GM12878 (cell line): Measurements from ENCODE around the gene SELENOH. TPM values are rescaled to one million over a fixed set of nuclear protein-coding genes. Genes with fewer than 3 reads are reported as not detected.
A peak's percentile ranks its signal among the peaks of the same experiment; 100 is the strongest.

Experiments
- ATAC-seq: fragments of 200-7000 bp; cut with Tn5 transposase; 3 replicates; pipeline ENCODE4 v1.9.1; 2020; ENCODE audit warnings: mild to moderate bottlenecking, moderate library complexity
- BruUV-seq: library from RNA; stranded (reverse); fragments of 400-500 nt; replicated peaks from 2 replicates; lab custom pipeline; 2021; lab: Mats Ljungman, UMichigan
- CTCF ChIA-PET: fragments of 300-600 bp; sonication (Branson Sonifier 250); formaldehyde crosslinking; extraction: SDS; loops from one replicate; lab custom pipeline; 2021; ENCODE audit warnings: inconsistent platforms; lab: Yijun Ruan, JAX
- POLR2A ChIA-PET: fragments of 350-600 bp; formaldehyde crosslinking; extraction: SDS; loops from one replicate; lab custom pipeline; 2021; ENCODE audit warnings: inconsistent platforms; lab: Charles Lee
- RAD21 ChIA-PET: fragments of 300-600 bp; sonication (Branson Sonifier 250); formaldehyde crosslinking; loops from one replicate; lab custom pipeline; 2023; ENCODE audit warnings: antibody characterized with exemption; ENCODE audit not compliant: unreplicated experiment; lab: Charles Lee
- SMC1A ChIA-PET: fragments of 300-600 bp; sonication (Branson Sonifier 250); formaldehyde crosslinking; loops from one replicate; lab custom pipeline; 2023; ENCODE audit not compliant: unreplicated experiment, uncharacterized antibody; lab: Charles Lee
- DNase-seq: peaks from one replicate; pipeline ENCODE4 v3.0.0-alpha.2; 2011; ENCODE audit warnings: low read depth, low spot score
- FAIRE-seq: peaks from 3 replicates; lab custom pipeline; 2011; peaks lifted over from hg19 to GRCh38; lab: Jason Lieb, UNC
- H2AFZ ChIP-seq: 2 replicates; pipeline ENCODE4 v1.6.0; 2011; ENCODE audit warnings: low read depth, low read length, control low read depth; ENCODE audit not compliant: control insufficient read depth
- H3K27ac ChIP-seq: 2 replicates; pipeline ENCODE4 v1.5.1; 2011; ENCODE audit warnings: control low read depth; ENCODE audit not compliant: control insufficient read depth, insufficient read depth
- H3K27me3 ChIP-seq, 2 experiments: replicated peaks in 1 of 2; 2 replicates each; pipeline versions ENCODE4 v1.6.0 to v1.6.1; 2011; ENCODE audit warnings: low read length in 1 of 2; ENCODE audit not compliant: control insufficient read depth in 2 of 2, insufficient read depth in 2 of 2
- H3K36me3 ChIP-seq, 2 experiments: 2 replicates each; pipeline ENCODE4 v1.5.1; 2011; ENCODE audit warnings: low read length in 1 of 2; ENCODE audit not compliant: control insufficient read depth in 2 of 2, insufficient read depth in 2 of 2
- H3K4me1 ChIP-seq: 2 replicates; pipeline ENCODE4 v1.6.1; 2011; ENCODE audit warnings: mild to moderate bottlenecking, low read length, moderate library complexity, mixed read lengths; ENCODE audit not compliant: control insufficient read depth, insufficient read depth
- H3K4me2 ChIP-seq: 2 replicates; pipeline ENCODE4 v1.6.0; 2011; ENCODE audit warnings: control low read depth; ENCODE audit not compliant: control insufficient read depth, insufficient read depth
- H3K4me3 ChIP-seq: fragments of 200-600 bp; sonication (generic); 2 replicates; pipeline ENCODE4 v1.5.1; 2016
- H3K79me2 ChIP-seq: 2 replicates; pipeline ENCODE4 v1.6.0; 2011; ENCODE audit warnings: low read length; ENCODE audit not compliant: control insufficient read depth, insufficient read depth
- H3K9ac ChIP-seq: 2 replicates; pipeline ENCODE4 v1.8.0; 2011; ENCODE audit warnings: low read length, control low read depth, mixed read lengths; ENCODE audit not compliant: control insufficient read depth, insufficient read depth
- H3K9me3 ChIP-seq: replicated peaks from 3 replicates; pipeline ENCODE4 v1.5.1; 2011; ENCODE audit warnings: mild to moderate bottlenecking, low read length; ENCODE audit not compliant: control insufficient read depth, insufficient read depth
- H4K20me1 ChIP-seq: 2 replicates; pipeline ENCODE4 v1.6.0; 2011; ENCODE audit not compliant: control insufficient read depth, insufficient read depth
- CBFB ChIP-seq: IDR thresholded peaks from 2 replicates; pipeline ENCODE4 v1.6.1; 2016; ENCODE audit warnings: antibody characterized with exemption, low read depth
- CBX3 ChIP-seq: fragments of 200-600 bp; sonication (generic); IDR thresholded peaks from 2 replicates; pipeline ENCODE4 v1.6.1; 2016; ENCODE audit warnings: low read depth, borderline replicate concordance
- CHD4 ChIP-seq: fragments of 200-600 bp; sonication (generic); IDR thresholded peaks from 2 replicates; pipeline ENCODE4 v1.6.1; 2016; ENCODE audit warnings: mild to moderate bottlenecking
- EP300 ChIP-seq, 2 experiments: fragments of 150-350 bp in 1 of 2; IDR thresholded peaks; 2 replicates each; pipeline ENCODE4 v1.6.1; 2011 to 2012; ENCODE audit warnings: low read depth in 2 of 2, low read length in 2 of 2, borderline replicate concordance in 1 of 2, improper control_type of control experiment in 1 of 2, inconsistent platforms in 1 of 2; ENCODE audit not compliant: control insufficient read depth in 1 of 2
- GATAD2B ChIP-seq: fragments of 450-650 bp; conservative IDR thresholded peaks from 2 replicates; pipeline ENCODE4 v1.6.1; 2017; ENCODE audit warnings: low read depth, mild to moderate bottlenecking, moderate library complexity
- IRF4 ChIP-seq: IDR thresholded peaks from 2 replicates; pipeline ENCODE4 v1.6.1; 2011; ENCODE audit warnings: low read depth, low read length
- KDM1A ChIP-seq: fragments of 200-600 bp; sonication (generic); IDR thresholded peaks from 2 replicates; pipeline ENCODE4 v1.6.1; 2016; ENCODE audit warnings: borderline replicate concordance
- NFIC ChIP-seq: IDR thresholded peaks from 2 replicates; pipeline ENCODE4 v1.6.1; 2012; ENCODE audit warnings: low read depth, mild to moderate bottlenecking, inconsistent platforms, low read length, moderate library complexity
- NR2C2 ChIP-seq: IDR thresholded peaks from 2 replicates; pipeline ENCODE4 v1.6.1; 2011; ENCODE audit warnings: borderline replicate concordance, low read depth; ENCODE audit not compliant: control insufficient read depth, insufficient read length
- PAX5 ChIP-seq: IDR thresholded peaks from 2 replicates; pipeline ENCODE4 v1.6.1; 2011; ENCODE audit warnings: low read depth, low read length, borderline replicate concordance
- POLR2AphosphoS5 ChIP-seq: IDR thresholded peaks from 2 replicates; pipeline ENCODE4 v1.6.1; 2011; ENCODE audit warnings: mild to moderate bottlenecking, low read length, inconsistent platforms
- RAD51 ChIP-seq: fragments of 450-650 bp; IDR thresholded peaks from 2 replicates; pipeline ENCODE4 v1.6.1; 2016; ENCODE audit warnings: moderate library complexity, mild to moderate bottlenecking, inconsistent platforms
- RB1 ChIP-seq: fragments of 450-650 bp; formaldehyde crosslinking; IDR thresholded peaks from 2 replicates; pipeline ENCODE4 v1.6.1; 2017; ENCODE audit warnings: mild to moderate bottlenecking, borderline replicate concordance
- RCOR1 ChIP-seq: conservative IDR thresholded peaks from 2 replicates; pipeline ENCODE4 v1.6.1; 2012; ENCODE audit warnings: low read depth, low read length, improper control_type of control experiment
- SMARCA5 ChIP-seq: fragments of 450-650 bp; IDR thresholded peaks from 2 replicates; pipeline ENCODE4 v1.6.1; 2017; ENCODE audit warnings: mild to moderate bottlenecking
- STAT1 ChIP-seq: fragments of 450-650 bp; conservative IDR thresholded peaks from 2 replicates; pipeline ENCODE4 v1.6.1; 2014; ENCODE audit warnings: antibody characterized with exemption, mild to moderate bottlenecking
- SUPT20H ChIP-seq: IDR thresholded peaks from 2 replicates; pipeline ENCODE4 v1.6.1; 2011; ENCODE audit warnings: low read depth, mild to moderate bottlenecking, low read length, moderate library complexity, borderline replicate concordance; ENCODE audit not compliant: control insufficient read depth
- SUZ12 ChIP-seq: fragments of 200-600 bp; sonication (generic); IDR thresholded peaks from one replicate; pipeline ENCODE4 v1.6.1; 2018; ENCODE audit warnings: antibody characterized with exemption, mild to moderate bottlenecking; ENCODE audit not compliant: unreplicated experiment
- TARDBP ChIP-seq: IDR thresholded peaks from 2 replicates; pipeline ENCODE4 v1.6.1; 2016; ENCODE audit warnings: borderline replicate concordance
- TCF7 ChIP-seq: IDR thresholded peaks from 2 replicates; pipeline ENCODE4 v1.6.1; 2014; ENCODE audit warnings: antibody characterized with exemption, borderline replicate concordance
- WRNIP1 ChIP-seq: IDR thresholded peaks from 2 replicates; pipeline ENCODE4 v1.6.1; 2011; ENCODE audit warnings: low read depth, low read length, improper control_type of control experiment, borderline replicate concordance
- ZNF24 ChIP-seq: fragments of 450-650 bp; IDR thresholded peaks from 2 replicates; pipeline ENCODE4 v1.6.1; 2017; ENCODE audit warnings: antibody characterized with exemption, mild to moderate bottlenecking
- ZNF274 ChIP-seq: IDR thresholded peaks from one replicate; pipeline ENCODE4 v1.8.0; 2011; ENCODE audit not compliant: insufficient read length, insufficient read depth
- WGBS: methylation state at CpG from one replicate; pipeline ENCODE4 v1.1.6; 2016; ENCODE audit warnings: low lambda C conversion rate; ENCODE audit not compliant: insufficient replicate concordance, insufficient coverage; ENCODE audit errors: missing lambda C conversion rate; 5-methylcytosine and 5-hydroxymethylcytosine counted together
- in situ Hi-C: fragments of 300-500 bp; cut with MboI; formaldehyde crosslinking; loops from 9 replicates; pipeline ENCODE4 v1.14.3; 2018; ENCODE audit warnings: mixed read lengths
- intact Hi-C: fragments of 100-400 bp; cut with micrococcal nuclease; formaldehyde crosslinking; loops from one replicate; pipeline ENCODE4 v1.14.2; 2022; ENCODE audit not compliant: unreplicated experiment
- polyA plus RNA-seq, 11 experiments: library from polyadenylated mRNA; depleted of rRNA in 4 of 11; unstranded in 6 of 11; stranded (reverse) in 5 of 11; fragments of >200 nt; fragmentation: Nextera tagmentation in 4 of 11; fragmentation: Illumina TruSeq in 1 of 11; extraction: Ambion mirVana in 4 of 11; extraction: Trizol in 1 of 11; gene quantifications; 1 replicate in 1 of 11; 2 replicates in 10 of 11; pipeline versions ENCODE4 v1.2.1 to v1.2.3, GENCODE V29; 2011 to 2016; ENCODE audit warnings: inconsistent platforms in 2 of 11, missing spikeins in 2 of 11, low read depth in 1 of 11
- total RNA-seq, 4 experiments: library from RNA; depleted of rRNA in 3 of 4; stranded (reverse); fragments of >200 nt in 3 of 4; fragmentation: Illumina TruSeq in 1 of 4; extraction: Trizol in 1 of 4; gene quantifications; 2 replicates each; pipeline versions ENCODE4 v1.2.1 to v1.2.3, GENCODE V29; 2013 to 2021

Gene SELENOH
- total and polyA plus RNA-seq, 10 of the 15 experiments (the other 5 are each of a cell fraction or from before 2014, with no cell fraction given): 20.3 to 458 (median 200) TPM

DNA sequence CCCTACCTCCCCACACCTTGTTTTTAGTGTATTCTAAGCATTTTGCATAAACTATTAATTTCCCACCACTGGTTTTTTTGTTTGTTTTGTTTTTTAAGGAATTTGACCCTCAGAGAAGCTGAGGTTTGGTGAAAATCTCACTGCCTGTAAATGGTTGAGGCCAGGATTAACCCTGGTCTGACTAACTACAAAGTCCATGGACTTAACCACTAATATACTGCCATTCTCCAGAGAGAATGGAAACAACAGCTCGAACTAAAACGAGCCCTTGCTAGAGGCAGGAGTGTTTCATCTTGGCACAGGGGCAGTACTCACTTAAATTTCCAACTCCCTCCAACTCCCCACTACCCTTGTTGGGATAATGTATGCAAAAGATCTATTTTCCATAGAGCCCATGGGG lies 23.3 kb downstream of the SELENOH start (continued):
- TF ChIP-seq NFIC (no peak), TARDBP (no peak), CHD4 (no peak), WRNIP1 (no peak), SUZ12 (no peak)

DNA sequence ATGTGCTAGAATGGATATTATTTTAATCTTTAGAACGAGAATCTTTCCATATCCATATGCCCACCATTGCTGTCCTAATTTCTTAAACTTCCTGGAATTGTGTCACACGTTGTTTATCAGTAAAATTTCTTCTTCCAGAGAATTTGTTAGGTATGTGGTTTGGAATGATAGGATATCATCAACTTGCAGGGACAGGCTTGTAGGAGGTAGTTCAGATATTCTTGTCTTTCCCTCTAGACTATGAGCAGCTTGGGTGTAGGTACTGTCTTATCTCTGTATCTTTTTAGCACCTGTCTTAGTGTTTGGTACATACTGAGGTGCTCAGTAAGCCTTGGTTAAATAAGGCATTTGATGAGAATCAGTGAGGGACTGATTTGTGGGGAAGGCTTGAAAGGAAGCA lies 23.7 kb downstream of the SELENOH start:
- H3K36me3 ChIP-seq: peaks cover 0 to 3% of the 10 kb centered on the region in 2 experiments; a peak in 1 of 4 replicates
- CTCF ChIA-PET: interaction anchor here (0.9 to 10.1 kb wide), 10 partner anchors 8 to 1275 kb away, joined by 3 to 169 read pairs (median 15); partner anchors contain the start of genes BTBD18 and SELENOH
- no peaks in the 10 kb centered on the region for H3K27me3 ChIP-seq
- POLR2A ChIA-PET: interaction anchor here (0.6 to 9.4 kb wide), 10 partner anchors 12 to 89 kb away, joined by 3 to 110 read pairs (median 7); partner anchors contain the start of genes MED19, SELENOH and TMX2
- no peaks in the 10 kb centered on the region for H4K20me1 ChIP-seq
- peak overlapping the region; percentile 86 for H3K4me2 ChIP-seq
- TF ChIP-seq TCF7 (no peak), IRF4 (no peak), CBX3 (no peak), POLR2AphosphoS5 (no peak), NR2C2 (no peak), ZNF274 (no peak), SMARCA5 (no peak), RAD51 (no peak), RCOR1 (no peak), RB1 (no peak), SUPT20H (no peak), STAT1 (no peak), GATAD2B (no peak), CBFB (no peak), ZNF24 (no peak), PAX5 (no peak), KDM1A (no peak), EP300 (IDR thresholded peaks at IDR 0.05; ENCODE audit: borderline replicate concordance in 1 of 2, control insufficient read depth in 1 of 2, low read depth in 2 of 2, low read length in 2 of 2) (no peak)
- 71% methylated on average over 2 of the region's 2 CpGs for WGBS
- no peak overlapping the region for H2AFZ ChIP-seq
- peak overlapping the region; percentile 70 for H3K4me3 ChIP-seq
- intact Hi-C loops (no loop called here), in situ Hi-C loops (no loop called here)
- FAIRE-seq: no peak
- SMC1A ChIA-PET: interaction anchor here (0.6 to 11.4 kb wide), 7 partner anchors 9 to 53 kb away, joined by 3 to 197 read pairs (median 3); partner anchors contain the start of genes MED19 and TMX2
- ATAC-seq: peak; percentile 21
- RAD21 ChIA-PET: interaction anchor here (1.4 to 12.9 kb wide), 7 partner anchors 8 to 35 kb away, joined by 3 to 141 read pairs (median 26); partner anchors contain the start of gene BTBD18
- BruUV-seq: no TSS peak
- DNase-seq: no peak
- no peaks in the 10 kb centered on the region for H3K9me3 ChIP-seq
- peaks cover 77% of the 10 kb centered on the region for H3K79me2 ChIP-seq
- H3K9ac ChIP-seq: peak overlapping the region; percentile 98
- H3K4me1 ChIP-seq: no peaks in the 10 kb centered on the region
- 0 out of 2 replicates have a peak overlapping the region, but pooled peaks have one; percentile 18 for H3K27ac ChIP-seq
